Measurements from ENCODE around the gene SNAP91. TPM values are rescaled to one million over a fixed set of nuclear protein-coding genes. Genes with fewer than 3 reads are reported as not detected.

The SNAP91 gene
- total and polyA plus RNA-seq, 2 of the 8 experiments (the other 6 are each of a cell fraction or from before 2014, with no cell fraction given) = 1.3 to 1.5 TPM

- Histone ChIP-seq H3K36me3 (ENCODE audit: control insufficient read depth in 2 of 4, insufficient read depth in 4 of 4, low read length in 3 of 4) (no peaks in the 10 kb centered on the region), H3K79me1 (ENCODE audit: low read depth, low read length) (no peaks in the 10 kb centered on the region), H3K27me3 (replicated peaks in 1 of 4; ENCODE audit: control insufficient read depth in 3 of 4, extremely low read depth in 1 of 4, insufficient read depth in 3 of 4, low read length in 3 of 4) (no peaks in the 10 kb centered on the region), H2BK5ac (ENCODE audit: low read depth, low read length) (no peak overlapping the region), H3K9ac (replicated peaks in 1 of 4; ENCODE audit: extremely low read depth in 1 of 4, low read depth in 3 of 4, low read length in 3 of 4) (no peak overlapping the region), H3K14ac (ENCODE audit: insufficient read length) (no peak overlapping the region), H2AK5ac (ENCODE audit: low read depth, low read length) (no peak overlapping the region), H2BK20ac (ENCODE audit: low read length) (no peak overlapping the region), H4K20me1 (replicated peaks in 1 of 2; ENCODE audit: control insufficient read depth in 1 of 2, insufficient read depth in 2 of 2, low read length in 2 of 2) (no peaks in the 10 kb centered on the region), H3K4ac (replicated peaks; ENCODE audit: insufficient read length, low read depth, low read length) (no peak overlapping the region), H4K8ac (ENCODE audit: extremely low read depth, insufficient read depth, low read length) (no peak overlapping the region), H3K27ac (ENCODE audit: low read depth, low read length) (no peak overlapping the region), H3K18ac (ENCODE audit: extremely low read depth, low read length) (no peak overlapping the region), H3K56ac (replicated peaks; ENCODE audit: insufficient read length, low read depth, low read length) (no peak overlapping the region), H3K4me3 (ENCODE audit: extremely low read depth in 1 of 4, insufficient read depth in 2 of 4, low read depth in 3 of 4, low read length in 4 of 4) (no peak overlapping the region), H2AFZ (ENCODE audit: low read length) (no peak overlapping the region), H3K79me2 (ENCODE audit: control insufficient read depth in 1 of 2, insufficient read depth in 2 of 2, low read length in 2 of 2) (no peaks in the 10 kb centered on the region), H4K5ac (ENCODE audit: insufficient read length, low read depth, low read length) (no peak overlapping the region), H3K9me3 (ENCODE audit: insufficient read depth in 2 of 2, low read depth in 1 of 2, low read length in 1 of 2) (no peaks in the 10 kb centered on the region), H2BK15ac (ENCODE audit: low read length) (no peak overlapping the region), H3K4me2 (ENCODE audit: insufficient read depth in 1 of 2, low read depth in 2 of 2, low read length in 2 of 2) (no peak overlapping the region), H4K91ac (replicated peaks; ENCODE audit: insufficient read length, low read length) (no peak overlapping the region), H2BK120ac (replicated peaks; ENCODE audit: low read depth, low read length) (no peak overlapping the region), H2BK12ac (ENCODE audit: low read depth, low read length) (no peak overlapping the region), H3K23me2 (ENCODE audit: low read depth, low read length) (no peaks in the 10 kb centered on the region), H3K23ac (ENCODE audit: insufficient read length) (no peak overlapping the region), H3K4me1 (replicated peaks in 1 of 4; ENCODE audit: control insufficient read depth in 3 of 4, insufficient read depth in 4 of 4, low read length in 3 of 4) (peaks cover 0 to 5% (median 2%) of the 10 kb centered on the region in 4 experiments; a peak in 1 of 7 replicates)
- no peak for TF ChIP-seq CBX5 (IDR thresholded peaks at IDR 0.05; ENCODE audit: low read depth, low read length)
- TF ChIP-seq EP300 (IDR thresholded peaks at IDR 0.05; ENCODE audit: borderline replicate concordance in 1 of 2, low read depth in 2 of 2, low read length in 2 of 2) = no peak
- TF ChIP-seq YY1 (IDR thresholded peaks at IDR 0.05; ENCODE audit: low read depth, low read length) = no peak
- TF ChIP-seq EGR1 (IDR thresholded peaks at IDR 0.05; ENCODE audit: borderline replicate concordance, low read depth, low read length) = no peak
- TF ChIP-seq CBX8 (IDR thresholded peaks at IDR 0.05; ENCODE audit: borderline replicate concordance, low read depth, low read length) = no peak
- no peak for TF ChIP-seq SAP30 (IDR thresholded peaks at IDR 0.05; ENCODE audit: insufficient read depth, insufficient replicate concordance, low read length)
- no peak for TF ChIP-seq CTBP2 (IDR thresholded peaks at IDR 0.05; ENCODE audit: borderline replicate concordance, insufficient read depth, insufficient read length, low read length)
- TF ChIP-seq SRF (IDR thresholded peaks at IDR 0.05; ENCODE audit: low read depth, low read length) = no peak
- TF ChIP-seq USF2 (IDR thresholded peaks at IDR 0.05; ENCODE audit: low read length) = no peak
- TF ChIP-seq CREB1 (IDR thresholded peaks at IDR 0.05) = no peak
- CTCF ChIA-PET (ENCODE audit: partially characterized antibody) = interaction anchor here (1.0 to 1.7 kb wide), 2 partner anchors 15 to 379 kb away, joined by 4 to 5 read pairs; no protein-coding TSS in a partner anchor
- no peak for DNase-seq (ENCODE audit: low read depth in 1 of 2, low spot score in 2 of 2)
- WGBS, 2 experiments (ENCODE audit: extremely low coverage in 1 of 2, insufficient coverage in 1 of 2, insufficient read length in 1 of 2, insufficient replicate concordance in 2 of 2, low coverage in 1 of 2, low lambda C conversion rate in 2 of 2, missing lambda C conversion rate in 1 of 2) = 89% methylated on average over 1 of the region's 1 CpG; no CpG with 5 or more reads in 1 of the 2 experiments
- no peak for FAIRE-seq
- POLR2A ChIA-PET (ENCODE audit: partially characterized antibody) = no interaction called here
Observed at GRCh38 chr6:83600459-83600858, 108.4 kb downstream of the SNAP91 start.
